ENCODE measurements around the gene ALPL. TPM values are rescaled to one million over a fixed set of nuclear protein-coding genes. Genes with fewer than 3 reads are reported as not detected.

ALPL gene
- total and polyA plus RNA-seq, 4 donors = 3.3 to 93.1 (median 40.7) TPM

- H3K9ac ChIP-seq (ENCODE audit: low read depth in 1 of 2, low read length in 2 of 2) = no peak overlapping the region
- H3K9me3 ChIP-seq (ENCODE audit: control insufficient read depth in 4 of 4, low read length in 3 of 4) = no peaks in the 10 kb centered on the region
- no peak overlapping the region for H3K4me3 ChIP-seq (ENCODE audit: low read depth in 1 of 3, low read length in 3 of 3)
- H3K27me3 ChIP-seq (ENCODE audit: control insufficient read depth in 4 of 4, insufficient read depth in 4 of 4, low read length in 3 of 4) = no peaks in the 10 kb centered on the region
- no peak for TF ChIP-seq NR2F2 (IDR thresholded peaks at IDR 0.05)
- no peak for TF ChIP-seq MAX (IDR thresholded peaks at IDR 0.05)
- TF ChIP-seq RXRA (IDR thresholded peaks at IDR 0.05) = no peak
- TF ChIP-seq JUND (IDR thresholded peaks at IDR 0.05) = no peak
- TF ChIP-seq FOXA2 (IDR thresholded peaks at IDR 0.05) = no peak
- no peak for TF ChIP-seq RAD21 (IDR thresholded peaks at IDR 0.05)
- TF ChIP-seq YY1 (IDR thresholded peaks at IDR 0.05) = no peak
- TF ChIP-seq REST (IDR thresholded peaks at IDR 0.05) = no peak
- TF ChIP-seq CTCF (IDR thresholded peaks at IDR 0.05; ENCODE audit: low read depth, low read length, missing input control) = no peak
- TF ChIP-seq SP1 (IDR thresholded peaks at IDR 0.05) = no peak
- no peak for TF ChIP-seq GABPA (IDR thresholded peaks at IDR 0.05 in 1 of 2, conservative IDR thresholded peaks at IDR 0.05 in 1 of 2)
- no peak for TF ChIP-seq TAF1 (conservative IDR thresholded peaks at IDR 0.05)
- no peak for TF ChIP-seq ATF3 (IDR thresholded peaks at IDR 0.05)
- no peak for TF ChIP-seq FOXA1 (IDR thresholded peaks at IDR 0.05)
- TF ChIP-seq HNF4G (IDR thresholded peaks at IDR 0.05) = no peak
- no peak for TF ChIP-seq HNF4A (conservative IDR thresholded peaks at IDR 0.05)
- TF ChIP-seq ZBTB33 (IDR thresholded peaks at IDR 0.05) = no peak
- 86% methylated on average over 6 of the region's 6 CpGs for WGBS
- no peak overlapping the region for H3K27ac ChIP-seq (ENCODE audit: low read depth in 1 of 2, low read length in 2 of 2)
- peaks cover 18 to 40% (median 30%) of the 10 kb centered on the region in 4 donors for H3K4me1 ChIP-seq (ENCODE audit: control insufficient read depth in 4 of 4, insufficient read depth in 4 of 4, low read length in 3 of 4)
- no peak for DNase-seq (ENCODE audit: low spot score)
- H3K36me3 ChIP-seq (ENCODE audit: control insufficient read depth in 4 of 4, insufficient read depth in 3 of 4, low read depth in 1 of 4, low read length in 3 of 4) = no peaks in the 10 kb centered on the region
Measured at GRCh38 chr1:21541329-21541728, 32.1 kb downstream of the ALPL start.

GRCh38 chr1:21541835-21542234 is 32.6 kb downstream of the ALPL start:
- 85% methylated on average over 3 of the region's 3 CpGs for WGBS
- no peaks in the 10 kb centered on the region for H3K36me3 ChIP-seq (ENCODE audit: control insufficient read depth in 4 of 4, insufficient read depth in 3 of 4, low read depth in 1 of 4, low read length in 3 of 4)
- no peak overlapping the region for H3K27ac ChIP-seq (ENCODE audit: low read depth in 1 of 2, low read length in 2 of 2)
- no peak for DNase-seq (ENCODE audit: low spot score)
- peaks cover 23 to 44% (median 33%) of the 10 kb centered on the region in 4 donors for H3K4me1 ChIP-seq (ENCODE audit: control insufficient read depth in 4 of 4, insufficient read depth in 4 of 4, low read length in 3 of 4)
- H3K9ac ChIP-seq (ENCODE audit: low read depth in 1 of 2, low read length in 2 of 2) = no peak overlapping the region
- TF ChIP-seq FOXA1 (IDR thresholded peaks at IDR 0.05) (no peak), REST (IDR thresholded peaks at IDR 0.05) (no peak), GABPA (IDR thresholded peaks at IDR 0.05 in 1 of 2, conservative IDR thresholded peaks at IDR 0.05 in 1 of 2) (no peak), JUND (IDR thresholded peaks at IDR 0.05) (no peak), YY1 (IDR thresholded peaks at IDR 0.05) (no peak), HNF4A (conservative IDR thresholded peaks at IDR 0.05) (no peak), EGR1 (IDR thresholded peaks at IDR 0.05; ENCODE audit: low read depth in 2 of 2) (no peak), FOXA2 (IDR thresholded peaks at IDR 0.05) (no peak), SP1 (IDR thresholded peaks at IDR 0.05) (no peak), HNF4G (IDR thresholded peaks at IDR 0.05) (no peak), NR2F2 (IDR thresholded peaks at IDR 0.05) (no peak), RXRA (IDR thresholded peaks at IDR 0.05) (no peak)
- no peak overlapping the region for H3K4me3 ChIP-seq (ENCODE audit: low read depth in 1 of 3, low read length in 3 of 3)
- H3K27me3 ChIP-seq (ENCODE audit: control insufficient read depth in 4 of 4, insufficient read depth in 4 of 4, low read length in 3 of 4) = no peaks in the 10 kb centered on the region
- H3K9me3 ChIP-seq (ENCODE audit: control insufficient read depth in 4 of 4, low read length in 3 of 4) = no peaks in the 10 kb centered on the region

Data from liver (tissue), 9 donors.